Measurements from ENCODE around the gene PLXNA4.

PLXNA4 gene

DNA sequence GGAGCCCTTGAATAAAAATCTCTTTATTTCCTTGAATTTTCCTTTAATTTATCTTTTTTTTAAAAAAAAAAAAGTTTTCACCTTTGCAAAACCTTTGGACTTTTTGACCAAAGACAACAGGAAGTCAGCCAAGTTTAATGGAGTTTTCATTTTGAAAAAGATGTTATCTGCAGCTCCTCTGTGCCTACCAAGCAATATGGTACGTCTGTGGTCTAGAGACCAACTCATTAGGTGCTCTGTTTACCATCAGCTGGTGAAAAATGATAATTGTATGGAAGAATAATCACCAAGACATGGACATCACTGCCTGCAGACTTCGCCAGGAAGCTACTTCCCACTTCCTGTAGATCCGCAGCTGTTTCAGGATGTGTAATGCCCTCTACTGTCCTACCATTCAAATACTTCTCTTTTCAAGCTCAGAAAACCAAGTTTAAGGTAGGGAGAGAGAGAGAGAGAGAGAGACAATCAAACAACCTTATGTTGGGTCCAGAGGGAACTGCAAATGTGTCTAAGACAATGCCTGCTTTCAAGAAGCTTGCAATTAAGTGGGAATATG lies 18.7 kb downstream of the PLXNA4 start:
- H3K4me3 ChIP-seq (ENCODE audit: low read length) = no peak overlapping the region
- H3K9me2 ChIP-seq (replicated peaks; ENCODE audit: control insufficient read depth, low read length) = no peaks in the 10 kb centered on the region
- no peaks in the 10 kb centered on the region for H3K4me1 ChIP-seq (ENCODE audit: control insufficient read depth, low read length)
- no peaks in the 10 kb centered on the region for H3K36me3 ChIP-seq (ENCODE audit: control insufficient read depth, low read length)
- H3K9me3 ChIP-seq (ENCODE audit: control insufficient read depth, insufficient read depth, low read length) = no peaks in the 10 kb centered on the region
- H3K27ac ChIP-seq (ENCODE audit: low read depth, low read length) = no peak overlapping the region
- H4K20me1 ChIP-seq (ENCODE audit: control insufficient read depth, insufficient read depth, low read depth, low read length) = no peaks in the 10 kb centered on the region
- H3K4me2 ChIP-seq (ENCODE audit: low read length) = no peak overlapping the region
- H3K27me3 ChIP-seq (ENCODE audit: control insufficient read depth, low read length) = peaks cover 3% of the 10 kb centered on the region; the same call in 1 of the 2 replicates
- H3F3A ChIP-seq (ENCODE audit: control insufficient read depth, insufficient read depth) = no peaks in the 10 kb centered on the region
- no peak for TF ChIP-seq EZH2phosphoT487 (IDR thresholded peaks at IDR 0.05; ENCODE audit: borderline replicate concordance, low read length)
- TF ChIP-seq, protein P1, sequence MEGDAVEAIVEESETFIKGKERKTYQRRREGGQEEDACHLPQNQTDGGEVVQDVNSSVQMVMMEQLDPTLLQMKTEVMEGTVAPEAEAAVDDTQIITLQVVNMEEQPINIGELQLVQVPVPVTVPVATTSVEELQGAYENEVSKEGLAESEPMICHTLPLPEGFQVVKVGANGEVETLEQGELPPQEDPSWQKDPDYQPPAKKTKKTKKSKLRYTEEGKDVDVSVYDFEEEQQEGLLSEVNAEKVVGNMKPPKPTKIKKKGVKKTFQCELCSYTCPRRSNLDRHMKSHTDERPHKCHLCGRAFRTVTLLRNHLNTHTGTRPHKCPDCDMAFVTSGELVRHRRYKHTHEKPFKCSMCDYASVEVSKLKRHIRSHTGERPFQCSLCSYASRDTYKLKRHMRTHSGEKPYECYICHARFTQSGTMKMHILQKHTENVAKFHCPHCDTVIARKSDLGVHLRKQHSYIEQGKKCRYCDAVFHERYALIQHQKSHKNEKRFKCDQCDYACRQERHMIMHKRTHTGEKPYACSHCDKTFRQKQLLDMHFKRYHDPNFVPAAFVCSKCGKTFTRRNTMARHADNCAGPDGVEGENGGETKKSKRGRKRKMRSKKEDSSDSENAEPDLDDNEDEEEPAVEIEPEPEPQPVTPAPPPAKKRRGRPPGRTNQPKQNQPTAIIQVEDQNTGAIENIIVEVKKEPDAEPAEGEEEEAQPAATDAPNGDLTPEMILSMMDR (IDR thresholded peaks at IDR 0.05; ENCODE audit: low read depth, low read length, poor library complexity, severe bottlenecking) = peak; percentile 10
- H3K79me2 ChIP-seq (ENCODE audit: control insufficient read depth, low read length) = no peaks in the 10 kb centered on the region

DNA sequence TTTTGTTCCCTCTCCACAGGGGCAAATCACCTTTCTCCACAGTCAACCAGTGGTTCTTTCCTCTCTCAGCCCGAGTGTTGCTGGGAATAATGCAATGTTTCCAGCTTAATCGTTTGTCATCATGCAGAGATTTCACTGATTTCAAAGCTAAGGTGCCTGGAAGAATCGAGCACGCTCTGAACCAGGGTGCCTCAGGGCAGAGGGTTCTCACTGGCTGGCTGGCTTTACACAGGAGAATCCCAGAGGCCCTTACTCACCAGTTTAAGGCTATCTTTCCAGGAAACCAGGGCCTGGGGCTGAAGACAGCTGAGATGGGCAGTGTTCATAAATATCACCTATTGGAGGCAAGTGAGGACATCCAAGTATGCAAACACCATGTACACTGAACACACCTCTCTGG lies 21.8 kb downstream of the PLXNA4 start:
- no peaks in the 10 kb centered on the region for H4K20me1 ChIP-seq (ENCODE audit: control insufficient read depth, insufficient read depth, low read depth, low read length)
- no peak for TF ChIP-seq EZH2phosphoT487 (IDR thresholded peaks at IDR 0.05; ENCODE audit: borderline replicate concordance, low read length)
- TF ChIP-seq, protein P1 (IDR thresholded peaks at IDR 0.05; ENCODE audit: low read depth, low read length, poor library complexity, severe bottlenecking) = no peak
- H3K9me2 ChIP-seq (replicated peaks; ENCODE audit: control insufficient read depth, low read length) = no peaks in the 10 kb centered on the region
- no peaks in the 10 kb centered on the region for H3K4me1 ChIP-seq (ENCODE audit: control insufficient read depth, low read length)
- H3K9me3 ChIP-seq (ENCODE audit: control insufficient read depth, insufficient read depth, low read length) = peaks cover 3% of the 10 kb centered on the region; the same call in 1 of the 2 replicates
- H3F3A ChIP-seq (ENCODE audit: control insufficient read depth, insufficient read depth) = no peaks in the 10 kb centered on the region
- no peaks in the 10 kb centered on the region for H3K36me3 ChIP-seq (ENCODE audit: control insufficient read depth, low read length)
- H3K4me3 ChIP-seq (ENCODE audit: low read length) = no peak overlapping the region
- H3K4me2 ChIP-seq (ENCODE audit: low read length) = no peak overlapping the region
- no peaks in the 10 kb centered on the region for H3K79me2 ChIP-seq (ENCODE audit: control insufficient read depth, low read length)
- H3K27ac ChIP-seq (ENCODE audit: low read depth, low read length) = no peak overlapping the region
- H3K27me3 ChIP-seq (ENCODE audit: control insufficient read depth, low read length) = peaks cover 3% of the 10 kb centered on the region; the same call in 1 of the 2 replicates

DNA sequence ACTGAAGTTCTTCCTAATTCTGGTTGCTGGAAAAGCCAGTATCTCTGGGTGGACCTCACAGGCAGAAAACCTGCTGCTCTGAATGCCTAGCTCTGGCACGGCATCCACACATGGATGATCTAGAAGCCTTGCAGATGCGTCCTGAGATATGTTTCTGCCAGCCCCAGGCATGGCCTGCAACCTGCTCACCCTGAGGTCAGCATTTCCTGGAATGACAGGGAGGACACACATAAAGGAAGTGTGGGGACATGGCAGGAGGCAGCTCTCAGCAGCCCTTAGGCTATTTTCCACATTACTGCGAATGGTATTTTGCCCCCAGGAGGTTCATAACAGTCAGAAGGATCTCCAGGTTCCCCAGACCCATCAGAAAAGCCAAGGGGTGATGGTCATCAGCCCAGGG lies 23.2 kb downstream of the PLXNA4 start:
- peaks cover 3% of the 10 kb centered on the region; the same call in 1 of the 2 replicates for H3K9me3 ChIP-seq (ENCODE audit: control insufficient read depth, insufficient read depth, low read length)
- no peak overlapping the region for H3K27ac ChIP-seq (ENCODE audit: low read depth, low read length)
- H3K4me2 ChIP-seq (ENCODE audit: low read length) = no peak overlapping the region
- H3K27me3 ChIP-seq (ENCODE audit: control insufficient read depth, low read length) = no peaks in the 10 kb centered on the region
- TF ChIP-seq EZH2phosphoT487 (IDR thresholded peaks at IDR 0.05; ENCODE audit: borderline replicate concordance, low read length) = no peak
- TF ChIP-seq, protein P1 (IDR thresholded peaks at IDR 0.05; ENCODE audit: low read depth, low read length, poor library complexity, severe bottlenecking) = no peak
- H3K9me2 ChIP-seq (replicated peaks; ENCODE audit: control insufficient read depth, low read length) = no peaks in the 10 kb centered on the region
- H3K79me2 ChIP-seq (ENCODE audit: control insufficient read depth, low read length) = no peaks in the 10 kb centered on the region
- no peak overlapping the region for H3K4me3 ChIP-seq (ENCODE audit: low read length)
- no peaks in the 10 kb centered on the region for H3K4me1 ChIP-seq (ENCODE audit: control insufficient read depth, low read length)
- H3F3A ChIP-seq (ENCODE audit: control insufficient read depth, insufficient read depth) = no peaks in the 10 kb centered on the region
- H4K20me1 ChIP-seq (ENCODE audit: control insufficient read depth, insufficient read depth, low read depth, low read length) = no peaks in the 10 kb centered on the region
- no peaks in the 10 kb centered on the region for H3K36me3 ChIP-seq (ENCODE audit: control insufficient read depth, low read length)

Data from DOHH2 (cell line).